Mesendoderm (in vitro differentiated cells): Measurements from ENCODE around the gene TANC1.

Experiments
- DNase-seq: peaks from one replicate; pipeline ENCODE4 v3.0.0; 2013
- H2AK5ac ChIP-seq: 2 replicates; pipeline ENCODE4 v1.6.1; 2013; ENCODE audit warnings: low read length, inconsistent platforms
- H2BK120ac ChIP-seq: 2 replicates; pipeline ENCODE4 v1.6.1; 2013; ENCODE audit warnings: low read depth, mild to moderate bottlenecking, low read length, moderate library complexity, mixed read lengths
- H2BK15ac ChIP-seq: replicated peaks from 2 replicates; pipeline ENCODE4 v1.6.1; 2013; ENCODE audit warnings: low read depth, mild to moderate bottlenecking, moderate library complexity
- H2BK5ac ChIP-seq: 2 replicates; pipeline ENCODE4 v1.6.1; 2013; ENCODE audit warnings: low read length, inconsistent platforms
- H3K18ac ChIP-seq: 2 replicates; pipeline ENCODE4 v1.6.1; 2013; ENCODE audit warnings: mild to moderate bottlenecking, low read length, mixed read lengths
- H3K23ac ChIP-seq: one replicate; pipeline ENCODE4 v1.6.1; 2013; ENCODE audit warnings: low read length
- H3K27ac ChIP-seq: 2 replicates; pipeline ENCODE4 v1.5.1; 2013; ENCODE audit warnings: low read depth, mild to moderate bottlenecking, inconsistent platforms, low read length, moderate library complexity
- H3K27me3 ChIP-seq: 2 replicates; pipeline ENCODE4 v1.6.1; 2013; ENCODE audit warnings: low read length, control low read depth, mild to moderate bottlenecking, inconsistent platforms; ENCODE audit not compliant: insufficient read depth, poor library complexity
- H3K36me3 ChIP-seq: 2 replicates; pipeline ENCODE4 v1.6.1; 2013; ENCODE audit warnings: low read length, inconsistent platforms; ENCODE audit not compliant: control insufficient read depth, insufficient read depth
- H3K4ac ChIP-seq: one replicate; pipeline ENCODE4 v1.6.1; 2013; ENCODE audit warnings: low read depth, mild to moderate bottlenecking, low read length, moderate library complexity
- H3K4me1 ChIP-seq: 2 replicates; pipeline ENCODE4 v1.6.1; 2013; ENCODE audit warnings: low read depth, low read length, inconsistent platforms; ENCODE audit not compliant: control insufficient read depth
- H3K4me2 ChIP-seq: 2 replicates; pipeline ENCODE4 v1.6.1; 2013; ENCODE audit warnings: low read length
- H3K4me3 ChIP-seq: 2 replicates; pipeline ENCODE4 v1.5.1; 2013; ENCODE audit warnings: mild to moderate bottlenecking, low read length
- H3K56ac ChIP-seq: one replicate; pipeline ENCODE4 v1.6.1; 2013; ENCODE audit warnings: low read length
- H3K79me1 ChIP-seq: 2 replicates; pipeline ENCODE4 v1.6.1; 2013; ENCODE audit warnings: low read length, inconsistent platforms
- H3K79me2 ChIP-seq: 2 replicates; pipeline ENCODE4 v1.6.1; 2013; ENCODE audit warnings: mild to moderate bottlenecking, low read length; ENCODE audit not compliant: control insufficient read depth, insufficient read depth
- H3K9ac ChIP-seq: 2 replicates; pipeline ENCODE4 v1.6.1; 2013; ENCODE audit warnings: low read length, inconsistent platforms
- H4K5ac ChIP-seq: one replicate; pipeline ENCODE4 v1.6.1; 2013; ENCODE audit warnings: low read length
- H4K8ac ChIP-seq: one replicate; pipeline ENCODE4 v1.6.1; 2013; ENCODE audit warnings: low read depth, mild to moderate bottlenecking, control low read depth, low read length, moderate library complexity
- WGBS: extraction: QIAGEN DNeasy Blood & Tissue Kit; methylation state at CpG from one replicate; pipeline ENCODE4 v1.1.7; 2013; ENCODE audit warnings: low lambda C conversion rate, missing lambda C conversion rate; ENCODE audit not compliant: insufficient coverage; ENCODE audit errors: extremely low coverage; 5-methylcytosine and 5-hydroxymethylcytosine counted together

Gene TANC1

DNA sequence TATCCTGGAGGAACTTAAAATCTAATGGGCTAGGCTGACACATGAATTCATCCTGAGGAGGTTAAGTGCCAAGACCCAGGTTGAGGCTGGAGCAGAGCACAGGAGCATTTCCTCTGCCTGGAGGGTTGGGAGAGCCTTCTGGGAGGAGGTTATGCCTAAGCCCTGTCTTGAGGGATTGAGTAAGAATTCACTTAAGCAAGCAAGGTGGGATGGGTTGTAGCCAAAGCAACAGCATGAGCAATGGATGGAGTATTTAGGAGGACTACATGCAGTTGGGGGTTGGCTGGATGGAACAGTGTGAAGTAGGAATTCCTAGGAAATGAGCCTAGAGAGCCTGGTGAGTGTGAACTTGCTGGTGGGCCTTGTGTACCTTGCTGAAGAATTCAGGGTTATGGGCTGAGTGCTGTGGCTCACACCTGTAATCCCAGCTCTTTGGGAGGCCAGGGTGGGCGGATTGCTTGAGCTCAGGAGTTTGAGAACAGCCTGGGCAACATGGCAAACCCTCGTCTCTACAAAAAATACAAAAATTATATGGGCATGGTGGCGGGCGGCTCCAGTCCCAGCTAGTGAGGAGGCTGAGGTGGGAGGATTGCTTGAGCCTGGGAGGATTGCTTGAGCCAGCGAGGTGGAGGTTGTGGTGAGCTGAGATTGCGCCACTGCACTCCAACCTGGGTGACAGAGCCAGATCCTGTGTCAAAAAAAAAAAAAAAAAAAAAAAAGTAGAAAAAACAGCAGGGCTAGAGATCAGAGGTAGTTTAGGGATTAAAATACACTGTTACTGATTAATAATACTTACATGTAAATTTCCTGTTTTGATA, 22.2 kb downstream of the TANC1 start:
- H3K23ac ChIP-seq = no peak overlapping the region
- no CpG with 5 or more reads among the region's 6 CpGs for WGBS
- H3K79me1 ChIP-seq = peaks cover 7% of the 10 kb centered on the region
- no peak overlapping the region for H3K4ac ChIP-seq
- H3K79me2 ChIP-seq = no peaks in the 10 kb centered on the region
- H2BK15ac ChIP-seq = no peak overlapping the region
- H3K9ac ChIP-seq = no peak overlapping the region
- H3K27ac ChIP-seq = no peak overlapping the region
- H3K36me3 ChIP-seq = no peaks in the 10 kb centered on the region
- H3K4me3 ChIP-seq = no peak overlapping the region
- peak; percentile 98 for DNase-seq
- H4K5ac ChIP-seq = no peak overlapping the region
- H3K4me1 ChIP-seq = peaks cover 10% of the 10 kb centered on the region
- H2BK5ac ChIP-seq = no peak overlapping the region
- no peak overlapping the region for H2BK120ac ChIP-seq
- no peaks in the 10 kb centered on the region for H3K27me3 ChIP-seq
- no peak overlapping the region for H2AK5ac ChIP-seq
- H4K8ac ChIP-seq = no peak overlapping the region
- no peak overlapping the region for H3K4me2 ChIP-seq
- no peak overlapping the region for H3K56ac ChIP-seq
- no peak overlapping the region for H3K18ac ChIP-seq

DNA sequence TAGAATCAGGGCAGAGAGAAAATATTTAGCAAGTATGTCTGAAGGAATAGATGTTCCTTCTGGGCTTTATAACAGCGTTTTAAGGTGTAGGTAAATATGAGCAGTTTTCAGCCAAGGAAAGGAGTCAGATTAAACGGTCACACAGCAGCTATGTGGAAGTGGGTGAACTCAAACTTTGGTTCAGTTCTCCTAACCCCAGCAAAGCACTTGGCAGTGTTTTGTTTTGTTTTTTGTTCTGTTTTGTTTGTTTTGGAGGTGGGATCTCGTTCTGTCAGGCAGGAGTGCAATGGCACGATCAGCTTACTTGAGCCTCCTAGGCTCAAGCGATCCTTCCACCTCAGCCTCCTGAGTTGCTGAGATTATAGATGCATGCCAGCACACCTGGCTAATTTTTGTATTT, 24.6 kb downstream of the TANC1 start:
- H2BK5ac ChIP-seq = no peak overlapping the region
- no CpG with 5 or more reads among the region's 5 CpGs for WGBS
- no peak for DNase-seq
- H3K18ac ChIP-seq = no peak overlapping the region
- H3K4me3 ChIP-seq = no peak overlapping the region
- no peak overlapping the region for H3K4me2 ChIP-seq
- H3K79me1 ChIP-seq = peaks cover 6% of the 10 kb centered on the region
- H3K9ac ChIP-seq = no peak overlapping the region
- H3K27ac ChIP-seq = no peak overlapping the region
- no peak overlapping the region for H3K4ac ChIP-seq
- H3K27me3 ChIP-seq = no peaks in the 10 kb centered on the region
- no peak overlapping the region for H3K56ac ChIP-seq
- H2AK5ac ChIP-seq = no peak overlapping the region
- no peak overlapping the region for H4K8ac ChIP-seq
- no peak overlapping the region for H4K5ac ChIP-seq
- no peak overlapping the region for H3K23ac ChIP-seq
- no peaks in the 10 kb centered on the region for H3K36me3 ChIP-seq
- H3K4me1 ChIP-seq = peaks cover 12% of the 10 kb centered on the region
- H2BK15ac ChIP-seq = no peak overlapping the region
- no peak overlapping the region for H2BK120ac ChIP-seq
- no peaks in the 10 kb centered on the region for H3K79me2 ChIP-seq

DNA sequence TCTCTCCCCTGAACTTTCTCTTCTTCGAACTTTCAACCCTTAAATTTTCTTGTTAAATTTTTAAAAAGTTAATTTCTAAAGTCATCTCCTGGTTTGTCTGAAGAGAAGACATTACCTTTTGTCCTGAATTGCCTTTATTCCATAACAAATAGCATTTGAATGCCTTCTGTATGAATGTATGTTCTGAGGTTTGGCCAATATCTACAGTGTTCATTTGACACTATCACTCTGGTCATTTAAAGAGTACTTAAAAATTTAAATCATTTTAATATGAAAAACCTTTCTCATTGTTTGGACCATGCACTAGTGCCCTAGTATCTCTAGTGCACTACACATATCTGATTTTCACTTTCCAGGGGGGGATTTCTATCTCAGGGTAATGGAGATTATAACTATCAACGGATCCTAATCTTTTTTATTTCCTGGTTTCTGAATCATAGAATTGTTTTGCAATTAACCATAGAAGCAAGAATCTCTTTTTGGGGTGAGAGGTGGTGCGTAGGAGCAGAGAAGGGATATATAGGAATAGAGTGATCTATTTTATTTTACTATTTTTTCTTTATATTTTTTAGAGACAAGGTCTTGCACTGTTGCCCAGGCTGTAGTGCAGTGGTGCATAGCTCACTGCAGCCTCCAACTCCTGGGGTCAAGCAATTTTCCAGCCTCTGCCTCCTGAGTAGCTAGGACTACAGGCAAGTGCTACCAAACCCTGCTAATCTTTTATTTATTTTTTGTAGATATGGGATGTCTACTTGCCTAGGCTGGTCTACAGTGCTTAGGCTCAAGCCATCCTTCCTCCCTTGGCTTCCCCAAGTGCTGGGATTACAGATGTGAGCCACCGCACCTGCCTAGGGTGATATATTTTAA, 25.5 kb downstream of the TANC1 start:
- H3K36me3 ChIP-seq = no peaks in the 10 kb centered on the region
- no peak overlapping the region for H3K56ac ChIP-seq
- DNase-seq = no peak
- H2AK5ac ChIP-seq = no peak overlapping the region
- H3K27me3 ChIP-seq = no peaks in the 10 kb centered on the region
- H4K5ac ChIP-seq = no peak overlapping the region
- H2BK15ac ChIP-seq = no peak overlapping the region
- H2BK120ac ChIP-seq = no peak overlapping the region
- no peak overlapping the region for H3K9ac ChIP-seq
- H3K79me2 ChIP-seq = no peaks in the 10 kb centered on the region
- WGBS = no CpG with 5 or more reads among the region's 4 CpGs
- no peak overlapping the region for H3K27ac ChIP-seq
- H3K18ac ChIP-seq = peak overlapping the region; percentile 85
- no peak overlapping the region for H3K4ac ChIP-seq
- H2BK5ac ChIP-seq = no peak overlapping the region
- peaks cover 2% of the 10 kb centered on the region for H3K79me1 ChIP-seq
- H3K4me3 ChIP-seq = no peak overlapping the region
- H3K23ac ChIP-seq = no peak overlapping the region
- no peak overlapping the region for H4K8ac ChIP-seq
- no peak overlapping the region for H3K4me2 ChIP-seq
- peaks cover 7% of the 10 kb centered on the region for H3K4me1 ChIP-seq

DNA sequence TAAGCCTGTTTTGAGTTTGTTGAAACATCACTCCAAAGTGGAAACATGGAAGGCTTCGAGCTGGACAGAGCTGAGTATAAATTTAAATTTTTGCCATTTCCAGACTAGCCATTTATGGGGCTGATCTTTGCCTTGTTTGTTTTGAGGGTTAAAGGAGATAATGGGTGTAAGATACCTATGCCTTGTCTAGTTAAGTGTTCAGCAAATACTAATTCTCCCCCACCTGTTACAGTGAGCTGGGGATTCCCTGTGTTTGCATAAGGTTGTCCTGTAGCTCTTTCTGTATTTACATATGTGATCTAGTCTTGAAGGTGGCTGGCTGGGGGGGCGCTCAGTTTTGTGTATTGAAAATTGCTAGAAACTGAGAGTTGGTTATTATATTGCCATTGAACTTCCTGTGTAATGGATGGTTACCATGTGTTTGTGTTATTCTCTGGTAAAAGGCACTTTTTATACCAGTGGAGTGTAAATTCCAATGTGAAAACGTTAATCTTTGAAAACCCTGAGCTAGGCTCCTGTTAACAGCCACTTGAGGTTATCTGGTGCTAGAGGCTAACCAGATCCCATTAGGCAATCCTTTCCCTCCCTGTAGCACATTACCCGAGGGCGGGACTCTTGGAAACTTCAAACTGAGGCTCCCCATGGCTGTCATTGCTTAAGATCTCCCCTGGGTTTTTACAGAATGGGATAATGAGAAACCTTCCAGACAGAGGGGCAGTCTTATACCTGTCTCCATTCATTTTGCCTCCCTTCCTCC, 26.7 kb downstream of the TANC1 start:
- H4K8ac ChIP-seq = no peak overlapping the region
- H2AK5ac ChIP-seq = no peak overlapping the region
- H3K56ac ChIP-seq = no peak overlapping the region
- H2BK15ac ChIP-seq = no peak overlapping the region
- no peaks in the 10 kb centered on the region for H3K36me3 ChIP-seq
- H3K23ac ChIP-seq = no peak overlapping the region
- peak overlapping the region; percentile 78 for H3K27ac ChIP-seq
- H3K4me1 ChIP-seq = peaks cover 6% of the 10 kb centered on the region
- H3K4me2 ChIP-seq = no peak overlapping the region
- no peak overlapping the region for H2BK120ac ChIP-seq
- no peak overlapping the region for H3K18ac ChIP-seq
- no peak overlapping the region for H3K4ac ChIP-seq
- H3K79me1 ChIP-seq = peaks cover 2% of the 10 kb centered on the region
- H3K4me3 ChIP-seq = no peak overlapping the region
- no peak overlapping the region for H4K5ac ChIP-seq
- no peak overlapping the region for H3K9ac ChIP-seq
- no peaks in the 10 kb centered on the region for H3K27me3 ChIP-seq
- no CpG with 5 or more reads among the region's 5 CpGs for WGBS
- DNase-seq = peak; percentile 92
- no peaks in the 10 kb centered on the region for H3K79me2 ChIP-seq
- H2BK5ac ChIP-seq = no peak overlapping the region

GRCh38 chr2:158995677-158996049, 27.2 kb downstream of the TANC1 start:
- DNase-seq = no peak
- no CpG with 5 or more reads among the region's 5 CpGs for WGBS
- Histone ChIP-seq H3K9ac (no peak overlapping the region), H3K27me3 (no peaks in the 10 kb centered on the region), H3K4me2 (no peak overlapping the region), H3K27ac (peak overlapping the region; percentile 78), H2BK120ac (no peak overlapping the region), H3K79me1 (peaks cover 2% of the 10 kb centered on the region), H3K23ac (no peak overlapping the region), H2AK5ac (no peak overlapping the region), H3K56ac (peak overlapping the region; percentile 5), H3K79me2 (no peaks in the 10 kb centered on the region), H2BK15ac (no peak overlapping the region), H3K4me3 (no peak overlapping the region), H3K36me3 (no peaks in the 10 kb centered on the region), H3K4ac (peak overlapping the region; percentile 58), H2BK5ac (no peak overlapping the region), H3K18ac (no peak overlapping the region), H4K5ac (no peak overlapping the region), H4K8ac (no peak overlapping the region), H3K4me1 (peaks cover 6% of the 10 kb centered on the region)
